Thyroid gland (tissue), 4 donors: ENCODE measurements around the gene CLASP1.

Experiments used
- CTCF ChIP-seq, 6 experiments: fragments of 200-600 bp in 3 of 6; fragments of 450-650 bp in 3 of 6; sonication (generic) in 3 of 6; IDR thresholded peaks; one replicate each; pipeline ENCODE4 v1.5.1; 2016 to 2019; ENCODE audit warnings: antibody characterized with exemption in 6 of 6, mild to moderate bottlenecking in 2 of 6, inconsistent platforms in 1 of 6, moderate library complexity in 1 of 6
- POLR2A ChIP-seq, 2 donors: fragments of 450-650 bp; IDR thresholded peaks; one replicate each; pipeline ENCODE4 v1.6.1; 2017; ENCODE audit warnings: antibody characterized with exemption in 2 of 2, mild to moderate bottlenecking in 2 of 2, moderate library complexity in 1 of 2

GRCh38 chr2:121550669-121551068 lies 98.6 kb downstream of the CLASP1 start:
- no peak for TF ChIP-seq CTCF (IDR thresholded peaks at IDR 0.05)
- TF ChIP-seq POLR2A (IDR thresholded peaks at IDR 0.05): no peak
